ENCODE measurements around the gene PCNX2. TPM values are rescaled to one million over a fixed set of nuclear protein-coding genes. Genes with fewer than 3 reads are reported as not detected.

PCNX2 gene
- total and polyA plus RNA-seq, 5 donors = 0.66 to 5.0 (median 3.1) TPM

GRCh38 chr1:233097959-233098580, 197.5 kb downstream of the PCNX2 start:
- Histone ChIP-seq H3K4me1 (ENCODE audit: control insufficient read depth, insufficient read depth, low read length) (peaks cover 2% of the 10 kb centered on the region), H3K4me3 (ENCODE audit: low read length) (no peak overlapping the region), H3K27ac (ENCODE audit: low read length) (no peak overlapping the region), H3K9me3 (ENCODE audit: control insufficient read depth, low read length) (no peaks in the 10 kb centered on the region), H3K27me3 (ENCODE audit: control insufficient read depth, insufficient read depth) (no peaks in the 10 kb centered on the region)
- 67% methylated on average over 1 of the region's 1 CpG for WGBS
- DNase-seq = no peak
- intact Hi-C loops (cut with DNase I) = no loop called here
- no peak for ATAC-seq

DNA sequence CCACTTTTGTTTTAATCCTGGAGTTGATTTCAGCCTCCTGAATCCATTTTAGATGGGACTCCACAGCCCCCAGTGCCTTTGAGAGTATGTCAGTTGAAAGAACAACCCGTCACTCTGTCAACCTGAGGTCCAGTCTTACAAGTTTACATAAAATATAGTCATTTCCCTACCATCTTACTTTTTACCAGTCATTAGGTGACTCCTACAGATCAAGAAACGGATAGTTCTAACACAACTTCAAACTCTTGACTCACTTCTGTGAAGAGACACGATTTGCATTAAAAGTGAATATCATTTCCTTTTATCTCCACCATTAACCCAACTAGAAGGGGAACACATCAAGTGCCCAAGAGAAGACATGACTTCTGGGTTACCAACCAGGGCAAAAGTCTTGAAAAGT, 198.0 kb downstream of the PCNX2 start:
- 97% methylated on average over 3 of the region's 3 CpGs for WGBS
- intact Hi-C loops (cut with DNase I) = no loop called here
- ATAC-seq = no peak

GRCh38 chr1:233094691-233095090, 200.8 kb downstream of the PCNX2 start:
- no peak for ATAC-seq
- 95% methylated on average over 1 of the region's 1 CpG for WGBS
- Histone ChIP-seq H3K9me3 (ENCODE audit: control insufficient read depth, low read length) (no peaks in the 10 kb centered on the region), H3K4me1 (ENCODE audit: control insufficient read depth, insufficient read depth, low read length) (peaks cover 4% of the 10 kb centered on the region), H3K27ac (ENCODE audit: low read length) (no peak overlapping the region), H3K27me3 (ENCODE audit: control insufficient read depth, insufficient read depth) (no peaks in the 10 kb centered on the region), H3K4me3 (ENCODE audit: low read length) (no peak overlapping the region)
- intact Hi-C loops (cut with DNase I) = no loop called here
- no peak for DNase-seq

More for the DNA sequence above, 198.0 kb downstream of the PCNX2 start:
- Histone ChIP-seq H3K27me3 (ENCODE audit: control insufficient read depth, insufficient read depth) (no peaks in the 10 kb centered on the region), H3K9me3 (ENCODE audit: control insufficient read depth, low read length) (no peaks in the 10 kb centered on the region), H3K4me1 (ENCODE audit: control insufficient read depth, insufficient read depth, low read length) (peaks cover 2% of the 10 kb centered on the region), H3K4me3 (ENCODE audit: low read length) (no peak overlapping the region), H3K27ac (ENCODE audit: low read length) (no peak overlapping the region)
- DNase-seq = no peak

GRCh38 chr1:233094269-233094668, 201.3 kb downstream of the PCNX2 start:
- H3K9me3 ChIP-seq (ENCODE audit: control insufficient read depth, low read length) = no peaks in the 10 kb centered on the region
- 50% methylated on average over 2 of the region's 2 CpGs for WGBS
- no peak for ATAC-seq
- no peak overlapping the region for H3K27ac ChIP-seq (ENCODE audit: low read length)
- H3K4me3 ChIP-seq (ENCODE audit: low read length) = no peak overlapping the region
- intact Hi-C loops (cut with DNase I) = no loop called here
- no peaks in the 10 kb centered on the region for H3K27me3 ChIP-seq (ENCODE audit: control insufficient read depth, insufficient read depth)
- no peak for DNase-seq
- H3K4me1 ChIP-seq (ENCODE audit: control insufficient read depth, insufficient read depth, low read length) = peaks cover 4% of the 10 kb centered on the region

- Histone ChIP-seq H3K9me3 (ENCODE audit: control insufficient read depth, low read length) (no peaks in the 10 kb centered on the region), H3K4me3 (ENCODE audit: low read length) (no peak overlapping the region), H3K27me3 (ENCODE audit: control insufficient read depth, insufficient read depth) (no peaks in the 10 kb centered on the region), H3K27ac (ENCODE audit: low read length) (no peak overlapping the region), H3K4me1 (ENCODE audit: control insufficient read depth, insufficient read depth, low read length) (peaks cover 6% of the 10 kb centered on the region)
- ATAC-seq (no peak), DNase-seq (no peak)
- WGBS = 52% methylated on average over 7 of the region's 7 CpGs
- intact Hi-C loops (cut with DNase I) = no loop called here
Observed at GRCh38 chr1:233090746-233091494, 204.6 kb downstream of the PCNX2 start.

GRCh38 chr1:233089251-233089650, 206.3 kb downstream of the PCNX2 start:
- Histone ChIP-seq H3K9me3 (ENCODE audit: control insufficient read depth, low read length) (no peaks in the 10 kb centered on the region), H3K4me3 (ENCODE audit: low read length) (no peak overlapping the region), H3K27me3 (ENCODE audit: control insufficient read depth, insufficient read depth) (no peaks in the 10 kb centered on the region), H3K27ac (ENCODE audit: low read length) (no peak overlapping the region), H3K4me1 (ENCODE audit: control insufficient read depth, insufficient read depth, low read length) (peaks cover 6% of the 10 kb centered on the region)
- WGBS = 98% methylated on average over 3 of the region's 3 CpGs
- ATAC-seq (no peak), DNase-seq (no peak)
- intact Hi-C loops (cut with DNase I) = no loop called here

- intact Hi-C loops (cut with DNase I) = no loop called here
- H3K27me3 ChIP-seq (ENCODE audit: control insufficient read depth, insufficient read depth) = no peaks in the 10 kb centered on the region
- no peaks in the 10 kb centered on the region for H3K9me3 ChIP-seq (ENCODE audit: control insufficient read depth, low read length)
- 92% methylated on average over 6 of the region's 6 CpGs for WGBS
- H3K27ac ChIP-seq (ENCODE audit: low read length) = no peak overlapping the region
- ATAC-seq (no peak), DNase-seq (no peak)
- peaks cover 6% of the 10 kb centered on the region for H3K4me1 ChIP-seq (ENCODE audit: control insufficient read depth, insufficient read depth, low read length)
- H3K4me3 ChIP-seq (ENCODE audit: low read length) = no peak overlapping the region
Observed at GRCh38 chr1:233088613-233089012, 206.9 kb downstream of the PCNX2 start.

GRCh38 chr1:233086961-233087881, 208.3 kb downstream of the PCNX2 start:
- 62% methylated on average over 11 of the region's 11 CpGs for WGBS
- no peak overlapping the region for H3K4me3 ChIP-seq (ENCODE audit: low read length)
- no peaks in the 10 kb centered on the region for H3K9me3 ChIP-seq (ENCODE audit: control insufficient read depth, low read length)
- DNase-seq = no peak
- ATAC-seq = no peak
- peak overlapping the region; percentile 27 for H3K27ac ChIP-seq (ENCODE audit: low read length)
- intact Hi-C loops (cut with DNase I) = no loop called here
- H3K27me3 ChIP-seq (ENCODE audit: control insufficient read depth, insufficient read depth) = no peaks in the 10 kb centered on the region
- peaks cover 4% of the 10 kb centered on the region for H3K4me1 ChIP-seq (ENCODE audit: control insufficient read depth, insufficient read depth, low read length)

DNA sequence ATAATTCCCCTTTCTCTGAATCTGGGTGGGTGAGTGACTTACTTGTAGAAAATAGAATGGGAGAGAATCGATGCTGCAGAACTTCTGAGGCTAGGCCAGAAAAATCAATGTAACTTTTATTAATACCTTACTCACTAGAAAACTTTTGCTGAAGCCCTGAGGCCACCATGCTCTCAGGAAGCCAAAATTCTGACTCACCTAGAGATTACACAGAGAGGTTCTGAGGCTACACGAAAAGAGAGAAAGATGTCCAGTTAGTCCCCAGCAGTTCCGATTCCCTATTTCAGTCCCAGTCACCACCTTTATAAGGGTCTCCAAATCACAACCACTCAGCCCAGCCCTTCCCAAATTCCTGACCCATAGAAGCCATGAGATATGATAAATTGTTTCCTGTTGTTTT, 210.0 kb downstream of the PCNX2 start:
- 96% methylated on average over 3 of the region's 3 CpGs for WGBS
- Histone ChIP-seq H3K9me3 (ENCODE audit: control insufficient read depth, low read length) (no peaks in the 10 kb centered on the region), H3K27ac (ENCODE audit: low read length) (no peak overlapping the region), H3K27me3 (ENCODE audit: control insufficient read depth, insufficient read depth) (no peaks in the 10 kb centered on the region), H3K4me3 (ENCODE audit: low read length) (no peak overlapping the region), H3K4me1 (ENCODE audit: control insufficient read depth, insufficient read depth, low read length) (peaks cover 2% of the 10 kb centered on the region)
- ATAC-seq = no peak
- intact Hi-C loops (cut with DNase I) = no loop called here
- no peak for DNase-seq

- ATAC-seq (no peak), DNase-seq (no peak)
- Histone ChIP-seq H3K4me1 (ENCODE audit: control insufficient read depth, insufficient read depth, low read length) (peaks cover 2% of the 10 kb centered on the region), H3K27ac (ENCODE audit: low read length) (no peak overlapping the region), H3K27me3 (ENCODE audit: control insufficient read depth, insufficient read depth) (no peaks in the 10 kb centered on the region), H3K4me3 (ENCODE audit: low read length) (no peak overlapping the region), H3K9me3 (ENCODE audit: control insufficient read depth, low read length) (no peaks in the 10 kb centered on the region)
- 91% methylated on average over 12 of the region's 12 CpGs for WGBS
- intact Hi-C loops (cut with DNase I) = no loop called here
Observed at GRCh38 chr1:233082778-233083550, 212.6 kb downstream of the PCNX2 start.

All from right cardiac atrium (tissue), 5 donors.